Vagina (tissue), 2 donors: ENCODE measurements around the gene ANKS1B. TPM values are rescaled to one million over a fixed set of nuclear protein-coding genes. Genes with fewer than 3 reads are reported as not detected.

Source experiments
- DNase-seq, 2 donors: peaks; one replicate each; pipeline ENCODE4 v3.0.0-alpha.2; 2017; ENCODE audit errors: extremely low spot score in 2 of 2
- H3K27ac ChIP-seq: fragments of 200-600 bp; sonication (generic); one replicate; pipeline ENCODE4 v1.5.1; 2019
- H3K27me3 ChIP-seq: fragments of 200-600 bp; sonication (generic); one replicate; pipeline ENCODE4 v1.5.1; 2019
- H3K36me3 ChIP-seq, 2 donors: fragments of 200-600 bp; sonication (generic); one replicate each; pipeline ENCODE4 v1.5.1; 2017 to 2019
- H3K4me1 ChIP-seq: fragments of 200-600 bp; sonication (generic); one replicate; pipeline ENCODE4 v1.5.1; 2019
- H3K4me3 ChIP-seq, 2 donors: fragments of 200-600 bp; sonication (generic); 1 replicate in 1 of 2; 2 replicates in 1 of 2; pipeline ENCODE4 v1.5.1; 2016 to 2019
- H3K9me3 ChIP-seq: fragments of 200-600 bp; sonication (generic); one replicate; pipeline ENCODE4 v1.5.1; 2019
- POLR2A ChIP-seq, 2 donors: fragments of 450-650 bp; IDR thresholded peaks; one replicate each; pipeline ENCODE4 v1.6.1; 2017; ENCODE audit warnings: antibody characterized with exemption in 2 of 2, mild to moderate bottlenecking in 2 of 2, moderate library complexity in 2 of 2
- POLR2AphosphoS5 ChIP-seq, 2 donors: sonication (generic); formaldehyde crosslinking; IDR thresholded peaks; one replicate each; pipeline ENCODE4 v1.9.0; 2017; ENCODE audit warnings: antibody characterized with exemption in 2 of 2, mild to moderate bottlenecking in 2 of 2, low read depth in 1 of 2; ENCODE audit not compliant: insufficient read depth in 1 of 2
- intact Hi-C: fragments of 100-400 bp; cut with DNase I; formaldehyde crosslinking; loops from one replicate; pipeline ENCODE4 v1.15.1; 2023
- total RNA-seq: library from RNA; depleted of rRNA; stranded (reverse); fragments of >200 nt; gene quantifications from one replicate; pipeline ENCODE4 v1.2.3, GENCODE V29; 2016
- TF ChIP-seq, protein P1 (sequence below), 3 experiments: fragments of 450-650 bp in 2 of 3; fragments of 200-600 bp in 1 of 3; sonication (generic) in 1 of 3; IDR thresholded peaks; one replicate each; pipeline ENCODE4 v1.5.1; 2017 to 2019; ENCODE audit warnings: antibody characterized with exemption in 3 of 3, mild to moderate bottlenecking in 2 of 3, moderate library complexity in 2 of 3

Gene ANKS1B
- total RNA-seq, 1 donor from 2014 or later, result 11.5 TPM

DNA sequence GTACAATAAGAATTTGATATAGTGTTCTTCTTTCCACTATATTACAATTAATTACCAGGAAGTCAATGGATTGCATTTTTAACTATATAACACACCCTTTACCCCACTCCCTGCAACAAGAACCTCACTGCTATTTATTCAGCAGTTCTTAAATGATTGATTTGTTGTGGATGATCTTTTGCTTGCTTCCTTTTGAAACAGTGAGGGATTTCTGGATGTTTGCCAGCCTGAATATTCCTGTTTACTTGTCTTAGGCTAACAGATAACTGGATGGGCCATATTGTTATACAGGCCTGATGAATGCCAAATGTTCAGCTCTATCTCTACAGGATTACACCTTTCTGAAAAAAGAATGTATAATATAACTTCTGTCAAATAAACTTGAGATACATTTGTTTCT is 842.1 kb downstream of the ANKS1B start:
- intact Hi-C loops, result no loop called here
- Histone ChIP-seq H3K27ac (no peak overlapping the region), H3K4me1 (no peaks in the 10 kb centered on the region), H3K36me3 (no peaks in the 10 kb centered on the region), H3K9me3 (no peaks in the 10 kb centered on the region), H3K4me3 (no peak overlapping the region), H3K27me3 (no peaks in the 10 kb centered on the region)
- TF ChIP-seq POLR2A (IDR thresholded peaks at IDR 0.05) (no peak), POLR2AphosphoS5 (IDR thresholded peaks at IDR 0.05; ENCODE audit: insufficient read depth in 1 of 2, low read depth in 1 of 2) (no peak)
- TF ChIP-seq, protein P1, sequence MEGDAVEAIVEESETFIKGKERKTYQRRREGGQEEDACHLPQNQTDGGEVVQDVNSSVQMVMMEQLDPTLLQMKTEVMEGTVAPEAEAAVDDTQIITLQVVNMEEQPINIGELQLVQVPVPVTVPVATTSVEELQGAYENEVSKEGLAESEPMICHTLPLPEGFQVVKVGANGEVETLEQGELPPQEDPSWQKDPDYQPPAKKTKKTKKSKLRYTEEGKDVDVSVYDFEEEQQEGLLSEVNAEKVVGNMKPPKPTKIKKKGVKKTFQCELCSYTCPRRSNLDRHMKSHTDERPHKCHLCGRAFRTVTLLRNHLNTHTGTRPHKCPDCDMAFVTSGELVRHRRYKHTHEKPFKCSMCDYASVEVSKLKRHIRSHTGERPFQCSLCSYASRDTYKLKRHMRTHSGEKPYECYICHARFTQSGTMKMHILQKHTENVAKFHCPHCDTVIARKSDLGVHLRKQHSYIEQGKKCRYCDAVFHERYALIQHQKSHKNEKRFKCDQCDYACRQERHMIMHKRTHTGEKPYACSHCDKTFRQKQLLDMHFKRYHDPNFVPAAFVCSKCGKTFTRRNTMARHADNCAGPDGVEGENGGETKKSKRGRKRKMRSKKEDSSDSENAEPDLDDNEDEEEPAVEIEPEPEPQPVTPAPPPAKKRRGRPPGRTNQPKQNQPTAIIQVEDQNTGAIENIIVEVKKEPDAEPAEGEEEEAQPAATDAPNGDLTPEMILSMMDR (IDR thresholded peaks at IDR 0.05), result no peak
- no peak for DNase-seq

DNA sequence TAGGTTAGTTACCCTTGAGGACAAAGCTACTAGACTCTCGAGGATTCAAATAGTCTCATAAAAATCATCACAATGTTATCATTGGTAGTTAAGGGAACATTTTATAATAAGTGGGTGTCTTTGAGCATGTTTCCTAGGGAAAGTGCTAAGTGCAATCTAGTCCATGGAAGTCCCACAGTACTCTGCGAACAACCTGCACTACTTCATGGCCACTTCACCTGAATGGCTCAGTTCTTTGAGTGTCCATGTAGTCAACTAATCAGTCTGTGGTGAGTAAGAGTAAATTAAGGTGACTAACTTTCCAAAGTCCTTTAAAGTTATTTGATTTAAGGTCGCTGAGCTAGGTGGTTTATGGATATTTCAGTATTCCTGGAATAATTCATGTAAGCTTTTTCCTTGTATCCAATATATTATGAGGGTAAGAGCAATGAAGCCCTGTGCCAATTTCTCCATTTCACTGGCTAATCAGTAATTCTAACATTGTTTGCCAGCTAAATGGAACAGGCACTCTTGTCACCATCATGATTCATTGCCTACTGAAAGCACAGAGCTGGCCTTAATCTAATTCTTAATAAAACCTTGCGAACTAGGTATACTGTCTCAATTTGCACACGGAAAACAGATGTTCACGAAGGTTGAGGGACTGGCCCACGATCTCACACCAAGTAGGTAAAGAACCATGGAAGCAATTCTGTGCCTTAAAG is 844.6 kb downstream of the ANKS1B start:
- Histone ChIP-seq H3K36me3 (no peaks in the 10 kb centered on the region), H3K9me3 (no peaks in the 10 kb centered on the region), H3K27ac (no peak overlapping the region), H3K4me3 (no peak overlapping the region), H3K4me1 (no peaks in the 10 kb centered on the region), H3K27me3 (no peaks in the 10 kb centered on the region)
- DNase-seq, result no peak
- TF ChIP-seq POLR2AphosphoS5 (IDR thresholded peaks at IDR 0.05; ENCODE audit: insufficient read depth in 1 of 2, low read depth in 1 of 2) (no peak), POLR2A (IDR thresholded peaks at IDR 0.05) (no peak)
- TF ChIP-seq, protein P1 (IDR thresholded peaks at IDR 0.05), result no peak
- intact Hi-C loops, result no loop called here

DNA sequence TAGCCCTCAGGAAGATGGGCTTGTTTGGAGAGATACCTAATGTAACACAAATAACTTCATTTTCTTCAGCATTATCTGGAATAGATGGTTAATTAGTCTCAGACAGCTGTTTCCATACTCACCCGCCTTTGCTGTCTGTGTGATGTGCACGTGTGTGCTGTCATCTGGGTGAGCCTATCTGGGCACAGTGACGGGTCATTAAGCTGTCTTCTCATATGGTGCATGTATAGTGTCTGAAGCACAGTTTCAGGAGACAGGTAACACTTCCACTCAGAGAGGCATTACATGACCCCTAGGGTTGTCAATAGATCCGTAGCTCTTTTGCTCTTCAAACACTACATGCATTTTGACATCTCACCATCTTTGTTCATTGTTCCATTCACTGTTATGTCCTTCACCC is 846.3 kb downstream of the ANKS1B start:
- intact Hi-C loops, result no loop called here
- no peaks in the 10 kb centered on the region for H3K9me3 ChIP-seq

DNA sequence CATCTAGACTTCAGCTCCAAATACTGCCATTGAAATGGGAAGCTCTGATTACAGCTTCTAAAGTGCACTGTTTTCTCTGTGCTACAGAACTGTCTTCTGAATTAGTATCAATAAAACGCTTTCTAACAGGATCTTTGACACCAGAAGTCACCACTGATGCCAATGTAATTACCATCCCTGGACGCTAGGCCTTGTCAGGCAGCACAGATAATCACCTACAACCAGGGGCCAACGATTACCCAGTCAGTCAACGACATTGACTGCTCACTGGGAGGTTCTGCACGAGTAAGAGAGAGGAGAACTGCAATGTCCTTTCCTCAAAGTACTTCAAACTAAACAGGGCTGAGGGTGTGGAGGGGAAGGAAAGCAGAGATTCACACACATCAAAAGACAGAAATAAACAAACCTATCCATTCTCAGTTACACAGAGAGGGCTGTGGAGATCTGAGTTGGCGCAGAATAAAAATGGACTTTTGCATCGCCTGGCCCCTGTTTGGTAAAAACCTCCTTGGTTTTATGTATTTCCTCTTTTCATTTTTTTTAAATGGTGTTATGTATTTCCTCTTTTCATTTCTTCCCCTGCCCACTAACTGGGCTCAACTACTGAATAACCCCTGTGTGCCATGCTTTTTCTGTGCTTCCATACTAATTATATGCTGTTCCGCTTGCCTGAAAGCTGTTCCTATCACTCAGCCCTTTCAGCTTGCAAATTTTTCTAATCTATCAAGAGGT is 847.4 kb downstream of the ANKS1B start:
- no peak for DNase-seq

More for the DNA sequence above, 846.3 kb downstream of the ANKS1B start:
- Histone ChIP-seq H3K4me3 (no peak overlapping the region), H3K27me3 (no peaks in the 10 kb centered on the region), H3K27ac (no peak overlapping the region), H3K4me1 (no peaks in the 10 kb centered on the region), H3K36me3 (no peaks in the 10 kb centered on the region)
- no peak for TF ChIP-seq POLR2AphosphoS5 (IDR thresholded peaks at IDR 0.05; ENCODE audit: insufficient read depth in 1 of 2, low read depth in 1 of 2)
- TF ChIP-seq, protein P1 (IDR thresholded peaks at IDR 0.05), result no peak
- TF ChIP-seq POLR2A (IDR thresholded peaks at IDR 0.05), result no peak
- DNase-seq, result no peak

More for the DNA sequence above, 847.4 kb downstream of the ANKS1B start:
- Histone ChIP-seq H3K27ac (no peak overlapping the region), H3K27me3 (no peaks in the 10 kb centered on the region), H3K4me3 (no peak overlapping the region), H3K4me1 (no peaks in the 10 kb centered on the region), H3K9me3 (no peaks in the 10 kb centered on the region), H3K36me3 (no peaks in the 10 kb centered on the region)
- intact Hi-C loops, result no loop called here
- TF ChIP-seq, protein P1 (IDR thresholded peaks at IDR 0.05), result no peak
- TF ChIP-seq POLR2AphosphoS5 (IDR thresholded peaks at IDR 0.05; ENCODE audit: insufficient read depth in 1 of 2, low read depth in 1 of 2) (no peak), POLR2A (IDR thresholded peaks at IDR 0.05) (no peak)
